Right cardiac atrium (tissue), 5 donors: ENCODE measurements around the gene RALGAPA2. TPM values are rescaled to one million over a fixed set of nuclear protein-coding genes. Genes with fewer than 3 reads are reported as not detected.

Source experiments
- ATAC-seq, 2 donors: fragments of 200-7000 bp; cut with Tn5 transposase; one replicate each; pipeline versions ENCODE4 v1.8.0 to v1.9.1; 2020; ENCODE audit warnings: moderate library complexity in 2 of 2, mild to moderate bottlenecking in 1 of 2
- DNase-seq, 3 donors: peaks; one replicate each; pipeline ENCODE4 v3.0.0-alpha.2; 2020
- H3K27ac ChIP-seq: one replicate; pipeline ENCODE4 v1.5.1; 2013; ENCODE audit warnings: mild to moderate bottlenecking, low read length, control low read depth, moderate library complexity
- H3K27me3 ChIP-seq: one replicate; pipeline ENCODE4 v1.6.1; 2013; ENCODE audit not compliant: control insufficient read depth, insufficient read depth
- H3K4me1 ChIP-seq: one replicate; pipeline ENCODE4 v1.6.1; 2013; ENCODE audit warnings: low read length; ENCODE audit not compliant: control insufficient read depth, insufficient read depth
- H3K4me3 ChIP-seq: one replicate; pipeline ENCODE4 v1.5.1; 2013; ENCODE audit warnings: low read length, control low read depth
- H3K9me3 ChIP-seq: one replicate; pipeline ENCODE4 v1.6.1; 2013; ENCODE audit warnings: low read length; ENCODE audit not compliant: control insufficient read depth
- WGBS: extraction: QIAGEN DNeasy Blood & Tissue Kit; methylation state at CpG from one replicate; pipeline ENCODE4 v1.1.7; 2013; 5-methylcytosine and 5-hydroxymethylcytosine counted together
- intact Hi-C, 4 donors: fragments of 100-400 bp; cut with DNase I; formaldehyde crosslinking; loops; one replicate each; pipeline versions ENCODE4 v1.11.0 to v1.14.0; 2022 to 2023
- long read RNA-seq, 4 donors: library from polyadenylated mRNA; unstranded; transcript quantifications; one replicate each; pipeline ENCODE4 v2.0.0, GENCODE V29; 2020 to 2021
- polyA plus RNA-seq: library from polyadenylated mRNA; stranded (reverse); fragments of 200-250 nt; gene quantifications from one replicate; pipeline ENCODE4 v1.2.3, GENCODE V29; 2013
- total RNA-seq, 4 donors: library from RNA; stranded (reverse); fragmentation: NEBNext Ultra II Directional; extraction: Animal tissue kit (Norgen Biotek cat#: 25700); gene quantifications; one replicate each; pipeline ENCODE4 v1.2.1, GENCODE V29; 2021
- donor health status: healthy with polysubstance abuse.
- donor health status: DM: no; HTN: yes; CAD: no.
- donor health status: DM: no; HTN: no; CAD: no.
- donor health status: DM: no; HTN: yes; CAD: no; lungs with severe emphysema.
- donor health status: DM: yes; HTN: yes; CAD: no.

RALGAPA2 gene
- total RNA-seq (10 to 100 TPM; 24.3 to 32.1 (median 26.6) TPM), polyA plus RNA-seq (7.2 TPM)
- long read RNA-seq, donor 1, partial matches to known transcripts: 25 of 42 reads
- long read RNA-seq, donor 1, other reads (novel, unspliced or antisense): 17 of 42 reads
- long read RNA-seq, donor 2, partial matches to known transcripts: 1 of 1 reads
- long read RNA-seq, donor 2, other reads (novel, unspliced or antisense): 0 of 1 reads
- long read RNA-seq, donor 3, partial matches to known transcripts: 8 of 21 reads
- long read RNA-seq, donor 3, other reads (novel, unspliced or antisense): 13 of 21 reads
- long read RNA-seq, donor 4, partial matches to known transcripts: 1 of 1 reads
- long read RNA-seq, donor 4, other reads (novel, unspliced or antisense): 0 of 1 reads

DNA sequence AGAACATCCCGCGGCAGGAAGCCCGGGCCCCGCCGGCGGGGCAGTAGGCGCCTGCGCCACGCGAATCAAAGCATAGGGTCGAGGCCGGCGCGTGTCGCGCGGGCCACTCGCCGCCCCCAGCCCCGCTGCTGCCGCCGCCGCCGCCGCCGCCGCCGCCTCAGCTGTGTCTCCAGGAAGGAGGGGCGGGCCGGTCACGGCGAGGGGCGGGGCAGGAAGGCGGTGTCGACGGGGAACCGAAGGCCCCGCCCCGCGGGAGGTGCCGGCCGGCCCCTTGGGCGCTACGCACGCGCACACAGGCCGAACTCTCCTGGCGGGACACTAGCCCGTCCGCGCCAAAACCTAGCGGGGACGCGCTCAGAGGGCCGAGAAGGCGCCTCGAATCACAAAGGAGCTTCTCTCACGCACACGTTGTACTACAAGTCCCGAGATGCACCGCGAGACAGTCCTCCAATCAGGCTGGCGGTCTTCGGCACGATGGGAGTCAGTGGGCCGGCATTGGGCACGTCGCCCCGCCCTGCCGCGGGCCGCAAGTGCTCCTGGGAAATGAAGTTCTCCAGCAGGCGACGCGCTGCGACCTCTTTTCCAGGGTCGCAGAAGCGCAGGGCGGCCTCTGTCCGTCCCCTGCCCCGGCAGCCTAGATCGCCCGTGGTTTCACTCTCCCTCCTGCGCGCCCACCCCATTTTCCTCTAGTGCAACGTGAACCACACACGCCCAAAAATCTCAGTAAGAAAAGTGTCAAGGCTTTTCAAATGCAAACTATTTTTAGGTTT, at the start of gene RALGAPA2:
Gene RALGAPA2 (minus strand): TSS at position 171 of the 770 bp plus-strand sequence. CDS start 164 bp downstream, at position 7.
- peak; percentile 99 for ATAC-seq
- intact Hi-C loops: loop anchor here in 1 of 4 donors (10.0 kb wide), 1 partner anchor 62 kb away; no protein-coding TSS in a partner anchor
- H3K27ac ChIP-seq: peak within 1 kb of the TSS; percentile 92
- peak; percentile 98 to 99 (median 99) for DNase-seq
- peak within 1 kb of the TSS; percentile 94 for H3K4me3 ChIP-seq
- under 1% methylated on average over 87 of the region's 87 CpGs for WGBS
- peaks cover 9% of the 10 kb centered on the region for H3K4me1 ChIP-seq
- H3K9me3 ChIP-seq: no peaks in the 10 kb centered on the region
- H3K27me3 ChIP-seq: no peaks in the 10 kb centered on the region

DNA sequence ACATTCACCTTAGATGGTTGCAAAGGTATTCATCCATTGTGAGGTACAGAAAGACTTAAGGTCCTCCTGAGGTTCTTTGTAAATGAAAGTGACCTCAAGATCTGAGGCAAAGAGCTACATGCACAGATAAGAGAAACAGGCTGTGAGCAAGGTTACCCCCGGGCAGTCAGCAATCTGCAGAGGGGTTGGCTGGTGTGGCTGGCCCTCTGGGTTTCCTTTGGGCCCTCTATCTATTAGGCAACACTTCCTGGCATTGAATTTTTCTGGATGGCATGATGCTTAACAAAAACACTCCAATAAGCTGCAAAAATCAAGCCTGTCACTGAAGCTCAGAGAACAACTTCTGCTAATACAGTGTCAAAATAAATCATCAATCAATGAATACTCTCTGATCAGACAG, 48.9 kb upstream of the RALGAPA2 start:
- Histone ChIP-seq H3K4me1 (no peaks in the 10 kb centered on the region), H3K9me3 (no peaks in the 10 kb centered on the region), H3K27ac (no peak overlapping the region), H3K4me3 (no peak overlapping the region), H3K27me3 (no peaks in the 10 kb centered on the region)
- ATAC-seq (peak; percentile 72 to 76), DNase-seq (no peak)
- intact Hi-C loops: no loop called here
- 23% methylated on average over 1 of the region's 1 CpG for WGBS

DNA sequence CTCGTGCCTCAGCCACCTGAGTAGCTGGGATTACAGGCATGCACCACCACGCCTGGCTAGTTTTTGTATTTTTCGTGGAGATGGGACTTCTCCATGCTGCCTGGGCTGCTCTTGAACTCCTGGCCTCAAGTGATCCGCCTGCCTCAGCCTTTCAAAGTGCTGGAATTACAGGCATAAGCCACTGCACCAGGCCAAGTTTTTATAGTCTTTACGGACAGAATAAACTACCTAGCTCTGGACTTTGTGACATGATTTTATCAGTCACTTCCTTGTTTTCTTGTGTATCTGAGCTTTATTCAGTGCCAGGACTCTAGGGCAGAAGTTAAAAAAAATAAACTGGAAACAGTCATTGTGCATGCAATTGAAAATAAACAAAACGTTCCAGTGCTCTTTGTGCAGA, 46.7 kb upstream of the RALGAPA2 start:
- H3K27ac ChIP-seq: peak overlapping the region; percentile 6
- H3K4me1 ChIP-seq: no peaks in the 10 kb centered on the region
- DNase-seq: no peak
- peak; percentile 60 to 73 for ATAC-seq
- intact Hi-C loops: no loop called here
- H3K27me3 ChIP-seq: no peaks in the 10 kb centered on the region
- H3K9me3 ChIP-seq: no peaks in the 10 kb centered on the region
- no peak overlapping the region for H3K4me3 ChIP-seq
- 66% methylated on average over 6 of the region's 6 CpGs for WGBS

DNA sequence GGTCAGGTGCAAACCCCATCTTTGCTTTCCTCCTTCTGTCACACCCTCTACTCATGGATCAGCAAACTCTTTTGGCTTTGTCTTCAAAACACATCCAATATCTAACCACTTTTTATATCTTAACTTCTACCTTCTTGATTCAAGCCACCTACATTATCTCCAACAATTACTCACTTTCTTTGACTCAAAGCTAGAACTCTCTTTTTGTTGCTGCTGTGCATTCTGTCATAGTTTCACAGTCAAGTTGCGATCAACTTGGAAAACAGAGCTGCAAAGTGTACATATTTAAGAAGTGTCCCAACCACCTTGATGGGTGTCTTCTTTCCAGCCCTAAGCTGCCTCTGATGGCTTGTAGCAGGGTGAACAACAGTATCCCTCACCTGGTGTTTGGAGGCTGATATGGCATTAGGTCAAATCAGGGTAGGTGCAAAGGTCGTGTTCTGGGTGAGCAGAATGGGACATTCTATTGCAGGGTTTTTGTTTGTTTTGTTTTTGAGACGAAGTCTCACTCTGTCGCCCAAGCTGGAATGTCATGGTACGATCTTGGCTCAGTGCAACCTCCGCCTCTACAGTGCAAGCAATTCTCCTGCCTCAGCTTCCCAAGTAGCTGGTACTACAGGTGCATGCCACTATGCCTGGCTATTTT, 43.4 kb upstream of the RALGAPA2 start:
- Histone ChIP-seq H3K4me3 (no peak overlapping the region), H3K27ac (no peak overlapping the region), H3K27me3 (no peaks in the 10 kb centered on the region), H3K9me3 (no peaks in the 10 kb centered on the region), H3K4me1 (no peaks in the 10 kb centered on the region)
- DNase-seq (no peak), ATAC-seq (no peak)
- 92% methylated on average over 6 of the region's 6 CpGs for WGBS
- intact Hi-C loops: no loop called here

DNA sequence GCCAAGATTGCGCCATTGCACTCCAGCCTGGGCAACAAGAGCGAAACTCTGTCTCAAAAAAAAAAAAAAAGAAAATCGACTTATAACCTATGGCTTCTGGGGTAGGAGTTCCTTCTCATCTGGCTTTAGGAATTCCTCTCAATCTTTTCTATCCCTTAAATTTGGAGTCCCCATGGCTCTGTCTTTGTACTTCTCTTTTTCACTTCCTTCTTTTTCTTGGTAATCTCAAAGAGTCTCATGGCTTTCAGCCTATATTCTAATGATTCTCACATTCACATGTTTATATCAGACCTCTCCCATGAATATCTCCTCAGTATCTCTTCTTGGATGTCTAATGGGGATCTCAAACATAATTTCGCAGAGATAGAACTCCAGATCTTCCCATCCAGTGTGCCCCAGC, 42.8 kb upstream of the RALGAPA2 start:
- Histone ChIP-seq H3K9me3 (no peaks in the 10 kb centered on the region), H3K27me3 (no peaks in the 10 kb centered on the region), H3K4me1 (no peaks in the 10 kb centered on the region), H3K27ac (no peak overlapping the region), H3K4me3 (no peak overlapping the region)
- intact Hi-C loops: no loop called here
- ATAC-seq: no peak
- DNase-seq: no peak
- 86% methylated on average over 4 of the region's 4 CpGs for WGBS

- ATAC-seq (no peak), DNase-seq (no peak)
- Histone ChIP-seq H3K4me1 (no peaks in the 10 kb centered on the region), H3K9me3 (no peaks in the 10 kb centered on the region), H3K27me3 (no peaks in the 10 kb centered on the region), H3K4me3 (no peak overlapping the region), H3K27ac (no peak overlapping the region)
- intact Hi-C loops: no loop called here
- 68% methylated on average over 3 of the region's 3 CpGs for WGBS
These were observed 42.3 kb upstream of the RALGAPA2 start for GRCh38 chr20:20754714-20755113.

DNA sequence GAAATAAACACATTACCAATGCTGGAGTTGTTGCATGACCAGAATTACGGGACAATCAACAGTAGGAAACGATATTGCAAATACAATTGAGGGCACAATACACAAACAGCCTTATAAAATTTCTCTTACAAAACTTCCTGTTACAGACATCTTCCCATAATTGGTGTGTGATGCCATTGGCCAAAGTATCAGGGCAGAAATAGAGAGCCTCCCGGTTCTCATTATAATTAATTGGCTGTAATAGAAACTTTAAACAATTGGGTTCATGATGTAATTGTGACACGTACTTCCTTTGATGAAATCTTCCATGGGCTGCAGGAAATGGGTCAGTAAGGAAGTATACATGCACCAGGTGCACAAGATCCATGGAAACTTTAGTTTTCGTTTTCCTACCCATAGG, 40.3 kb upstream of the RALGAPA2 start:
- Histone ChIP-seq H3K27ac (no peak overlapping the region), H3K4me3 (no peak overlapping the region), H3K4me1 (no peaks in the 10 kb centered on the region), H3K27me3 (no peaks in the 10 kb centered on the region), H3K9me3 (no peaks in the 10 kb centered on the region)
- 58% methylated on average over 5 of the region's 5 CpGs for WGBS
- DNase-seq (no peak), ATAC-seq (peak in 1 of 2 donors; percentile 49)
- intact Hi-C loops: no loop called here

- Histone ChIP-seq H3K4me1 (peaks cover 14% of the 10 kb centered on the region), H3K27ac (no peak overlapping the region), H3K4me3 (no peak overlapping the region), H3K9me3 (no peaks in the 10 kb centered on the region), H3K27me3 (no peaks in the 10 kb centered on the region)
- intact Hi-C loops: no loop called here
- DNase-seq (no peak), ATAC-seq (no peak)
- 58% methylated on average over 1 of the region's 1 CpG for WGBS
These were observed 34.9 kb upstream of the RALGAPA2 start for GRCh38 chr20:20747298-20747697.

DNA sequence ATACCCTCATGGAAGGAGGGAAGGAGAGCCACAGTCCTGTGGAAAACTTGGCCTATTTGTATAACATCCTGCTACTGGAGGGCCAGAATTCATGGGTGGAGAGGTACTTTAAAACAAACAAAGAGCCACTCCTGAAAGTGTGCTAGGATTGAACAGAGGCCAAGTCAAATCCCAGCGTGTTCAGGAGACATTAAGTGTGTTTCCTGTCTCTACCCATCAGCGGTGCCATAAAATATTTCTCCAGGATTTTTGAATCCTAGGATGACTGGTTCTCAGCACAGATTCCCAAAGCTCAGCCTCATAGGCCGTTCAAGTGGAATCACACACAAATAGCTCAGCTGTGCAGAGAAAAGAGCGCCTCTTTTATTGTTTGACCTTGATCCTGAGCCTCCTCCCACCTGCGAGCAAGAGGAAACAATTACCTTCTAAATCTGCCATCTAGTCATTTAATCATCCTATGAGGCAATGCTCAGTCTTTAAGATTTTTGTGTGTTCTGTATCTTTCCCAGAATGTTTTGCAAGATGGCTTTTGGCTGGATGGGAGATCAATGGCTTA, 31.8 kb upstream of the RALGAPA2 start:
- peak overlapping the region; percentile 97 for H3K27ac ChIP-seq
- peak; percentile 23 to 73 for ATAC-seq
- H3K4me3 ChIP-seq: no peak overlapping the region
- no peak for DNase-seq
- peaks cover 22% of the 10 kb centered on the region for H3K4me1 ChIP-seq
- intact Hi-C loops: no loop called here
- 30% methylated on average over 5 of the region's 5 CpGs for WGBS
- no peaks in the 10 kb centered on the region for H3K27me3 ChIP-seq
- no peaks in the 10 kb centered on the region for H3K9me3 ChIP-seq

GRCh38 chr20:20743511-20744169, 31.2 kb upstream of the RALGAPA2 start:
- DNase-seq (peak; percentile 86 to 94 (median 93)), ATAC-seq (peak; percentile 94 to 95)
- WGBS: 6% methylated on average over 15 of the region's 15 CpGs
- Histone ChIP-seq H3K9me3 (no peaks in the 10 kb centered on the region), H3K27ac (peak overlapping the region; percentile 97), H3K4me3 (no peak overlapping the region), H3K4me1 (peaks cover 22% of the 10 kb centered on the region), H3K27me3 (no peaks in the 10 kb centered on the region)
- intact Hi-C loops: no loop called here
